ENCODE data around the gene VMAC. TPM values are rescaled to one million over a fixed set of nuclear protein-coding genes. Genes with fewer than 3 reads are reported as not detected.
"Not testable (repeated sequence)": the region's sequence is repeated elsewhere in the genome, so short reads cannot be mapped to it uniquely, and the experiment has no call there.

VMAC gene
- total RNA-seq, 1 donor from 2014 or later = 4.5 TPM

GRCh38 chr19:5882421-5882968 lies 22.2 kb upstream of the VMAC start:
- no peak for DNase-seq (ENCODE audit: low read depth)

GRCh38 chr19:5883157-5883873 lies 21.4 kb upstream of the VMAC start:
- H3K36me3 ChIP-seq (ENCODE audit: control insufficient read depth, insufficient read depth, low read length); FAIRE-seq; H3K4me3 ChIP-seq (ENCODE audit: low read depth, low read length); H3K27me3 ChIP-seq (ENCODE audit: control insufficient read depth, insufficient read depth, low read length): not testable (repeated sequence)
- peak; percentile 37 for DNase-seq (ENCODE audit: low read depth)

More at GRCh38 chr19:5882421-5882968, 22.2 kb upstream of the VMAC start:
- Histone ChIP-seq H3K36me3 (ENCODE audit: control insufficient read depth, insufficient read depth, low read length) (no peaks in the 10 kb centered on the region), H3K27me3 (ENCODE audit: control insufficient read depth, insufficient read depth, low read length) (no peaks in the 10 kb centered on the region), H3K4me3 (ENCODE audit: low read depth, low read length) (no peak overlapping the region)
- no peak for FAIRE-seq
- TF ChIP-seq CTCF (IDR thresholded peaks at IDR 0.05; ENCODE audit: insufficient read depth, low read length, severe bottlenecking) = no peak

GRCh38 chr19:5884065-5884811 lies 20.4 kb upstream of the VMAC start:
- DNase-seq (ENCODE audit: low read depth) = peak; percentile 40
- not testable (repeated sequence) for H3K36me3 ChIP-seq (ENCODE audit: control insufficient read depth, insufficient read depth, low read length); H3K4me3 ChIP-seq (ENCODE audit: low read depth, low read length); H3K27me3 ChIP-seq (ENCODE audit: control insufficient read depth, insufficient read depth, low read length); FAIRE-seq

GRCh38 chr19:5889288-5889971 lies 15.2 kb upstream of the VMAC start:
- TF ChIP-seq CTCF (IDR thresholded peaks at IDR 0.05; ENCODE audit: insufficient read depth, low read length, severe bottlenecking) = no peak
- no peaks in the 10 kb centered on the region for H3K36me3 ChIP-seq (ENCODE audit: control insufficient read depth, insufficient read depth, low read length)
- H3K4me3 ChIP-seq (ENCODE audit: low read depth, low read length) = no peak overlapping the region
- no peak for DNase-seq (ENCODE audit: low read depth)
- no peak for FAIRE-seq
- H3K27me3 ChIP-seq (ENCODE audit: control insufficient read depth, insufficient read depth, low read length) = peaks cover 3% of the 10 kb centered on the region

- Histone ChIP-seq H3K4me3 (ENCODE audit: low read depth, low read length) (no peak overlapping the region), H3K36me3 (ENCODE audit: control insufficient read depth, insufficient read depth, low read length) (no peaks in the 10 kb centered on the region), H3K27me3 (ENCODE audit: control insufficient read depth, insufficient read depth, low read length) (peaks cover 3% of the 10 kb centered on the region)
- FAIRE-seq = no peak
- TF ChIP-seq CTCF (IDR thresholded peaks at IDR 0.05; ENCODE audit: insufficient read depth, low read length, severe bottlenecking) = no peak
- DNase-seq (ENCODE audit: low read depth) = no peak
Observed at GRCh38 chr19:5890099-5890498, 14.6 kb upstream of the VMAC start.

- FAIRE-seq = no peak
- DNase-seq (ENCODE audit: low read depth) = no peak
- H3K4me3 ChIP-seq (ENCODE audit: low read depth, low read length) = no peak overlapping the region
Observed at GRCh38 chr19:5891572-5891937, 13.1 kb upstream of the VMAC start.

More at GRCh38 chr19:5891572-5891937, 13.1 kb upstream of the VMAC start:
- no peak for TF ChIP-seq CTCF (IDR thresholded peaks at IDR 0.05; ENCODE audit: insufficient read depth, low read length, severe bottlenecking)
- peaks cover 3% of the 10 kb centered on the region for H3K27me3 ChIP-seq (ENCODE audit: control insufficient read depth, insufficient read depth, low read length)
- peaks cover 2% of the 10 kb centered on the region for H3K36me3 ChIP-seq (ENCODE audit: control insufficient read depth, insufficient read depth, low read length)
